Measurements from ENCODE around the gene CHST13. TPM values are rescaled to one million over a fixed set of nuclear protein-coding genes. Genes with fewer than 3 reads are reported as not detected.

The CHST13 gene
- 0.10 TPM in 1 of 2 replicates, not detected in the other for total RNA-seq

DNA sequence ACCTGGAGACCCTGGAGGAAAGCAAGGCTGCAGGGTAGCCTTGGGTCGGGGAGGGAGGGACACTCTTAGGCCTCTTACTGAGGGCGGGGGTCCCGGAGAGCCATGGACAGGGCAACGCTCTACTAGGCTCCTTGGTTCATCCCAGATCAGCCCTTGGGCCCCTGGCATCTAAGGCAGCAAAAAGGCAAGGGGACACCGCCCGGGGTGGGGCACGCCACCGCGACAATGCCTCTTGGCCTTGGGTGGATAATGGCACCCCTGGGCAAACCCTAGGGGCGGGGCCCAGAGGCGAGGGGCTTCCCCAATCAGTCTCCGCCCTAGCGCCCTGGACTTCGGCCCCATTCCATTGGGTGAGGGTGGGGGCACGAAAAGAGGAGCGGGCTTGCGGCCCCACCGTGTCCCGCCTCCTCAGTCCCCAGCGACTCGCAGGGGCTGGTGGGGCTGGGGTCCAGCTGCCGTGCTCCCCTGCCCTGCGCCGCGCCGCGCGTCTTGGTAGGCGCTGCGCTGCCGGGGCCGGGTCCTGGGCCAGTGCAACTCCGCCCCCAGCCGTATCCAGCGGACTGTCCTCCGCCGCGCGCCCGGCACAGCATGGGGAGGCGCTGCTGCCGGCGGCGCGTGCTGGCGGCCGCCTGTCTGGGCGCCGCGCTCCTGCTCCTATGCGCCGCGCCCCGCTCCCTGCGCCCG lies at the start of gene CHST13:
Gene CHST13 (plus strand): TSS at position 411 of the 684 bp plus-strand sequence. CDS start 178 bp downstream, at position 589.
- no peak for DNase-seq (ENCODE audit: low read depth)

- DNase-seq (ENCODE audit: low read depth): peak; percentile 30
These were observed 49.2 kb upstream of the CHST13 start for GRCh38 chr3:126474498-126475412.

DNA sequence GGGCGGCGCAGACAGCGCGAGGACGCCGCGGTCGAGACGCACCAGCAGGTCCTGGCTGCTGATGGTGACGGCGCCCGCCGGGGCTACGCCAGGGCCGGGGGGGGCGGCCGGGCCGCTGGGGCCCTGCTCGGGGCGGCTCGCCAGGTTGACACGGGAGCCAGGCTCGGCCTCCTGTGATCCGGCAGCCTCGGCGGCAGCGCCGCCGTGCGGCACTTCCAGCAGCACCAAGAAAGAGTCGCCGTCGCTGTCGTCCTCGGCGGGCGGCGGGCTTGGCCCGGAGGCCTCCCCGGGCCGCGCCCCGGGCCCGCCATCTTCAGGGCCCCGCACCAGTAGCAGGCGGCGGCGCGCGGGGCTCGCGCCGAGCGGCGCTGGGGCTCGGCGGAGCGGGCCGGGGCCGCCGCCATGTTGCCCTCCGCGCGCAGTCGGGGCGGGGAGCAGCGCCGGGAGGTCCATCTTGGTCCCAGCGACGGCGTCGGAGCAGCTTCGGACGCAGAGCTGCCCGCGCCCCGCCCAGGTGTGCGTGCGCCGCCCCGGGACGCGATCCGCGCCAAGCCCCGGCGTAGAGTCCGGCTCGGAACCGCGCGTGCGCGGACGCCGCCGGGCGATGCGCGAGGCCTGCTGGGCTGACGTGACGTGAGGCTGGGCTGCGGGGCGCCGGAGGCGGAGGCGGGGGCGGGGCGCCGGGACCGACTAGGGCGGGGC lies 48.4 kb upstream of the CHST13 start, which contains the start of gene ZXDC:
Gene ZXDC (minus strand): TSS at position 479 of the 702 bp plus-strand sequence. CDS start 26 bp downstream, at position 453.
- DNase-seq (ENCODE audit: low read depth): peak; percentile 79

GRCh38 chr3:126476166-126477060 lies 47.5 kb upstream of the CHST13 start:
- DNase-seq (ENCODE audit: low read depth): peak; percentile 26

- DNase-seq (ENCODE audit: low read depth): no peak
These were observed 46.9 kb upstream of the CHST13 start for GRCh38 chr3:126477061-126477380.

DNA sequence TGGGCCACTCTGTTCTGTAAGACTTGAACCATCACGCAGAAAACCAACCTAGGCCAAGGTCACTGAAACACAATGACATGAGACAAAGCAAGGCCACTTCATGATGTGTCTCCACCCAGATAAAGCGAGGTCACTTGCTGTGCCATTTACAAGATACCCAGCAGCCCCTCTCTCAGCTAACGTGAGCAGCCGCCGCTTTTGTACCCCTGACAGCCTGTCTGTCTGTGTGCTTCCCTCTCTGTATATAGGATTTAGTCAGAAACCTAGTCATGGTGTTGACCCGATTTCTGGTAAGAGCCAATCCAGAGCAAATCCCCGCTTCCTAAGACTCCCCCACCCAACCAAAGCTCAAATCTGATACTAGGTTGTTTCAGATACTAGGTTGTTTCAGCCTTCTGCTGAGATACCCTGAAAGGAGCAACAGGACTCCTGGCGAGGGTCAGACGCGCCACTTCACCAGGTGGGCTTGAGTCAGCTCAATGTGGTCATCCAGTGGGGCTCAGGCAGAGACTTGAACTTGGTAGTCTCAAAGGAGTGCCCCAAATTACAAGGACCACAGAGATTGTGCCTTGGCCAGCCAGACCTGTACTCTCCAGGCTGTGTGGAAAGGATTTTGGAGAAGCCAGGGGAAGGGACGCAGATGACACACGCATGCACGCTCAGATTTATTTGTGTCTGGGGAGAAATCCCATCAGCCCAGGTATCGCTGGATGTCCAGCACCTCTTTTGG lies 45.2 kb upstream of the CHST13 start:
- no peak for DNase-seq (ENCODE audit: low read depth)

DNA sequence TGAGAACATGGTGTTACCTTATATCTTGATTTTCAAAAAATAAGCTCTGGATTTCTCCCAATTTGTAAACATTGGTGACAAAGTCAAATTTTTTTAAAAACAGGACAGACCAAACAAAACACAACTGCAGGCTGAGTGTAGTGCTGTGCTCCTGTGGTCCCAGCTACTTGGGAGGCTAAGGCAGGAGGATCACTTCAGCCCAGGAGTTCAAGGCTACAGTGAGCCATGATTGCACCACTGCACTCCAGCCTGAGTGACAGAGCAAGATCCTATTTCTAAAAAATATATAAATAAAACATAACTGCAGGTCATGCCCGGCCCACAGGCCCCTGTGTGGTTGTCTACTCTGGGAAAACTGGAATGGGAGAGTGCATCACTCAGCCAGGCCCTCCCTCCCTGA lies 44.3 kb upstream of the CHST13 start:
- DNase-seq (ENCODE audit: low read depth): no peak

GRCh38 chr3:126480206-126480605 lies 43.7 kb upstream of the CHST13 start:
- no peak for DNase-seq (ENCODE audit: low read depth)

DNA sequence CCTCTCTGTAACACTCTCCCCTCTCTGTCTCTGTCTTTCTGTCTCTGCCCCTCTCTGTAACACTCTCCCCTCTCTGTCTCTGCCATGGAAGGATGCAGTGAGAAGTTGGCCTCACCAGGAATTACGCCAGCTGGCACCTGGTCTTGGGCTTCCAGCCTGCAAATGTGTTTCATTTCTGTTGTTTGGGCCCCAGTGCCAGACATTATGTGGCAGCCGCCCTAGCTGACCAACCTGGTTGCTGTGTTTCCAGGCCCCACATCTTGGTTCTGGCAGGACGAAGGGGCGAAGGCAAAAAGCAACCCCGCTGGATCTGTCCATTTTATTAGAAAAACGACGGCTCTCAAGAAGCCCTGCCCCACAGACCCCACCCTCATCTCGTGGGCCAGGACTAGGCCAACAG lies 43.1 kb upstream of the CHST13 start:
- DNase-seq (ENCODE audit: low read depth): no peak

GRCh38 chr3:126481808-126482502 lies 42.0 kb upstream of the CHST13 start:
- DNase-seq (ENCODE audit: low read depth): peak; percentile 25

- DNase-seq (ENCODE audit: low read depth): no peak
These were observed 41.3 kb upstream of the CHST13 start for GRCh38 chr3:126482503-126483255.

DNA sequence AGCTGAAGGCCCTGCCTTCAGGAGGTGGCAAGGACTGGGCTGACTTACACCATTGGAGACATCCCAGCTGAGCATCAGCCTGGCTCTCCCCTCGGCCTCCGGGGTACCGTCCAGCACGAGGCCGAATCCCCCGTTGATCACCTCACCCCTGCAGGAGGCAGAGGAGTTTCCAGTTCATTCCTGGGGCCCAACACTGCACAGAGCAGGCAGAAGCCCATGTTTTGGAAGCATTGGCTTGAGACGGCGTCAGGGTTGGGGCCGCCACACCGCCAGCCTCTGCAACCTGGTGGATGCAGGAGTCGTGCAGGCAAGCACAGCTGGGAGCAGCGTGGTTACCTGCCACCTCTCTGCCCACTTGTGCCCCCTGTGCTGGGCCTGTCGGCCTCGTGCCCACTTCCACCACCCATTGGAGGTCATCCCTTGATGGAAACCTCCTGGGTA lies 40.6 kb upstream of the CHST13 start:
- no peak for DNase-seq (ENCODE audit: low read depth)

DNA sequence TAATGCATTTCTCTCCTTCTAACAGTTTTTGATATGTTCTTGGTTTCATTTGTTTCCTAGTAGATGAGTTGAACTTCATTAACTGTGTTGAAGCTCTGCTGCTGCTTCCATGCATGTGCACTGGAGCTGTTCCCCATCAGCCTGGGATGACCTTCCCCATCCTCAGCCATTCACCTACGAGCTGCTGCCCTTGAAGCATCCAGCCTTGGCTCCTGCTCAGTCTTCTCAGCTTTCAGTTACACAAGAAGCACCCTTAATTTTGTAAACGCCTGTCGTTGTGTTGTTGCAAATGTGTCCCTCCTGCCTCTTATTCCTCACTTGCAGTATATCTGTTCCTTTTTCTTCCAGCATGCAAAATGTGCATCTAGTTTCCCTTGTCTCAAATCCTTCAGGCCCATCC lies 39.8 kb upstream of the CHST13 start:
- no peak for DNase-seq (ENCODE audit: low read depth)

GRCh38 chr3:126484662-126485061 lies 39.3 kb upstream of the CHST13 start:
- no peak for DNase-seq (ENCODE audit: low read depth)

DNA sequence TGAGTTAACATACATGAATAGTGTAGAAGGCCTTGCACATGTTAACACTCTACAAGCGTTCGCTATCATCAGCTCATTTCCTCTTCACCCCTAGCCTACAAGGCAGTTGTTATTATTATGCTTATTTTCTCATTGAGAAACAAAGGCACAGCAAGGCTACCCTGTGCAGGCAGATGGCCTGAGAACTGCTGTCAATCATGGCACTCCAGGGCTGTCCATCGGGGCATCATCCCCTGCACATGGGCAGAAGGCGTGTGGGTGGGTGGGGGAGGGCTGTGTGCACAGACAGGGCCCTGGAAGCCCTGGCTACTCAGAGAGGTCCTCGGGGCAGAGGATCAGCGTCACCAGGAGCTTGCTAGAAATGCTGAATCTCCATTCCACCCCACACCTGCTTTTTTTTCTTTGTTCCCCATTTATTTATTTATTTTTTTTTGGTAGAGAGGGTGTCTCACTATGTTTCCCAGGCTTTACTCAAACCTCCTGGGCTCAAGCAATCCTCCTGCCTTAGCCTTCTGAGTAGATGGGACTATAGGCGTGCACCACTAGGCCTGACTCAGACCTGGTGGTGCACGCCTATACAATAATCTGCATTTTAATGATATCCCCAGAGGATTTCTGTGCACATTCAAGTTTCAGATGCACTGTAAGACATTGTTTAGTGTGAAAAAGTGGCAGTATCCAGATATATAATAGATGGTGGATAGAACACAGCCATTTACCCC lies 38.6 kb upstream of the CHST13 start:
- no peak for DNase-seq (ENCODE audit: low read depth)

DNA sequence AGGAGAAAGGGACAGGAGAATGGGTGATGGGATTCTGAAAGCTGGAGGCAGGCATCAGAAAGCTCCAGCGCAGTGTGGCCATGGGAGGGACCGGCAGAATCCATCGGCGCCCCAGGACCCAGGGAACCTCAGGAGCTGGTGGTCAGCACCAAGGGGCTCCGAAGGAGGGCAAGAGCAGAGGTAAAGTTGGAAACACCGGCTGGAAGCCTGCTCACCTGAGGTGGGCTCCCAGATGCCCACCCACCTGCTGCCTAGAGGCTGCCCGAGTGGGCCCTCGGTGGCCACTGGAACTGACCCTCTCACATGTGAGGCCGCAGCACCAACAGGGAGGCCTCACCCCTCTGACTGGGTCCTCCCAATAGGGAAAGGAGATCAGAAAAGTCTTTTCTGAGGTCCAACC lies 38.0 kb upstream of the CHST13 start:
- no peak for DNase-seq (ENCODE audit: low read depth)

GRCh38 chr3:126486360-126486847 lies 37.6 kb upstream of the CHST13 start:
- no peak for DNase-seq (ENCODE audit: low read depth)

- DNase-seq (ENCODE audit: low read depth): peak; percentile 48
These were observed 36.7 kb upstream of the CHST13 start for GRCh38 chr3:126487151-126487771.

Data from renal cortical epithelial cell (primary cell).